Bronchial epithelial cell (primary cell): ENCODE data around the gene SUGCT. TPM values are rescaled to one million over a fixed set of nuclear protein-coding genes. Genes with fewer than 3 reads are reported as not detected.

Source experiments
- DNase-seq: peaks from one replicate; pipeline ENCODE4 v3.0.0-alpha.2; 2010; ENCODE audit warnings: low read depth
- FAIRE-seq: peaks from 2 replicates; lab custom pipeline; 2011; peaks lifted over from hg19 to GRCh38; lab: Jason Lieb, UNC
- H3K27me3 ChIP-seq: 2 replicates; pipeline ENCODE4 v1.5.1; 2011; ENCODE audit warnings: low read length; ENCODE audit not compliant: control insufficient read depth, insufficient read depth
- H3K36me3 ChIP-seq: 2 replicates; pipeline ENCODE4 v1.5.1; 2011; ENCODE audit warnings: low read length; ENCODE audit not compliant: control insufficient read depth, insufficient read depth
- H3K4me3 ChIP-seq: 2 replicates; pipeline ENCODE4 v1.5.1; 2011; ENCODE audit warnings: mild to moderate bottlenecking, low read depth, low read length, control low read depth
- total RNA-seq: library from RNA; depleted of rRNA; stranded (reverse); fragments of >200 nt; gene quantifications from 2 replicates; pipeline ENCODE4 v1.2.1, GENCODE V29; 2014
- TF ChIP-seq, protein P1 (sequence below): IDR thresholded peaks from 2 replicates; pipeline ENCODE4 v1.5.1; 2011; ENCODE audit warnings: mild to moderate bottlenecking, moderate library complexity, low read length, control low read depth, inconsistent platforms; ENCODE audit not compliant: insufficient read depth, severe bottlenecking

The SUGCT gene
- total RNA-seq, 1 donor from 2014 or later = 7.4 TPM

DNA sequence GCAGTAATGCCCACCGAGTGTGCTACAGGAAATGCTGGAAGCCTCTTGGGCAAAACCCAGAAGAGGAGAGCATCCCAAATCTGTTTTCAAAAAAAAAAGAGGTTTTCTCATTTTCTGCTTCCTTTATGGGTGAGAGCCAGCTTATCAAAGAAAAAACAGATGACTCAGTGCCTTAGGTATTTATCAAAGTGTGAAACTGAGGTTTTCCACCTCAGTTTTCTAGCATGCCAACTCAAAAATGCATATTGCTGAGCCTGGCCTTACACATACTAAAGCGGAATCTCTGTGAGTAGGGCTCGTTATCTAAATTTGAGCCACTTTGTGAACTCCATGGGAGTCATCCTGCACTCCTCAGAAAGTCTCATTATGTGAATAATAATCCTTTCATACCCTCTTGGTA, 705.1 kb downstream of the SUGCT start:
- Histone ChIP-seq H3K4me3 (no peak overlapping the region), H3K36me3 (no peaks in the 10 kb centered on the region), H3K27me3 (no peaks in the 10 kb centered on the region)
- TF ChIP-seq, protein P1, sequence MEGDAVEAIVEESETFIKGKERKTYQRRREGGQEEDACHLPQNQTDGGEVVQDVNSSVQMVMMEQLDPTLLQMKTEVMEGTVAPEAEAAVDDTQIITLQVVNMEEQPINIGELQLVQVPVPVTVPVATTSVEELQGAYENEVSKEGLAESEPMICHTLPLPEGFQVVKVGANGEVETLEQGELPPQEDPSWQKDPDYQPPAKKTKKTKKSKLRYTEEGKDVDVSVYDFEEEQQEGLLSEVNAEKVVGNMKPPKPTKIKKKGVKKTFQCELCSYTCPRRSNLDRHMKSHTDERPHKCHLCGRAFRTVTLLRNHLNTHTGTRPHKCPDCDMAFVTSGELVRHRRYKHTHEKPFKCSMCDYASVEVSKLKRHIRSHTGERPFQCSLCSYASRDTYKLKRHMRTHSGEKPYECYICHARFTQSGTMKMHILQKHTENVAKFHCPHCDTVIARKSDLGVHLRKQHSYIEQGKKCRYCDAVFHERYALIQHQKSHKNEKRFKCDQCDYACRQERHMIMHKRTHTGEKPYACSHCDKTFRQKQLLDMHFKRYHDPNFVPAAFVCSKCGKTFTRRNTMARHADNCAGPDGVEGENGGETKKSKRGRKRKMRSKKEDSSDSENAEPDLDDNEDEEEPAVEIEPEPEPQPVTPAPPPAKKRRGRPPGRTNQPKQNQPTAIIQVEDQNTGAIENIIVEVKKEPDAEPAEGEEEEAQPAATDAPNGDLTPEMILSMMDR = no peak
- DNase-seq (no peak), FAIRE-seq (no peak)

DNA sequence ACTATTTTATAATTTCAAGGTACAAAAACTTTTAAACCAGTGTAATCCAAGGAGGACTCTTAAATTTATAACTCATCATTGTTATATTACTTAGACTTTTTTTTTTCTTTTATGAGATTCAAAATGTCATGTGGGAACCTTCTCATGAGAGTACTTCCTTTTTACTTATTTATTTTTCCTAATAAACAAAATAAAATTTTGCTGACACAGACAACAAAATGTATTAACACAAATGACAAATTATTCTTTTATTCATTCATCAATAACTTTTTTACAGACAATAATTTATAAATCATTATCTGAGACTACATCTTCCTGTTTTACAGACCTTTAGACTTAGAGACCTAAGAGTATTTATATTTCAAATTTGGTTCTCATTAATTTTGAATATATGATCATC, 706.2 kb downstream of the SUGCT start:
- TF ChIP-seq, protein P1 = no peak
- Histone ChIP-seq H3K4me3 (no peak overlapping the region), H3K27me3 (no peaks in the 10 kb centered on the region), H3K36me3 (no peaks in the 10 kb centered on the region)
- DNase-seq (no peak), FAIRE-seq (no peak)

DNA sequence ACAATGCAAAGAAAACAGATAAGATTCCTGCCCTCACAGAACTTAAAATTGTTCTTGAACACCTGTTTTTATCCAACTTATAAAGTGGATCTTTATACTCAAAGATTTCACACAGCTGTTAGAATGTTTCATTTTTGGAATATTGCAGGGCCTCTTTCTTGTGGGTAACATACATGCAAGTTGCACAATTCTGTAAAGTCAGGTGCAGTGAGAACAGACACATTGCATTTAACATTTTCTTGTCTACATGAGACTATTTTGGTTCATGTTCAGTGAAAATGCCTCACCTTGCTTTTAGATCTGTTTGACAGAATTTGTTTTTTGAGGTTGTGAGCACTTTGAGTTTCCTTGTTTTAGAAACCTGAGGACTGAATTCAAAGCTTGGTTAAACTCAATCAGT, 707.8 kb downstream of the SUGCT start:
- Histone ChIP-seq H3K27me3 (no peaks in the 10 kb centered on the region), H3K4me3 (no peak overlapping the region), H3K36me3 (no peaks in the 10 kb centered on the region)
- no peak for DNase-seq
- FAIRE-seq = no peak
- TF ChIP-seq, protein P1 = no peak

DNA sequence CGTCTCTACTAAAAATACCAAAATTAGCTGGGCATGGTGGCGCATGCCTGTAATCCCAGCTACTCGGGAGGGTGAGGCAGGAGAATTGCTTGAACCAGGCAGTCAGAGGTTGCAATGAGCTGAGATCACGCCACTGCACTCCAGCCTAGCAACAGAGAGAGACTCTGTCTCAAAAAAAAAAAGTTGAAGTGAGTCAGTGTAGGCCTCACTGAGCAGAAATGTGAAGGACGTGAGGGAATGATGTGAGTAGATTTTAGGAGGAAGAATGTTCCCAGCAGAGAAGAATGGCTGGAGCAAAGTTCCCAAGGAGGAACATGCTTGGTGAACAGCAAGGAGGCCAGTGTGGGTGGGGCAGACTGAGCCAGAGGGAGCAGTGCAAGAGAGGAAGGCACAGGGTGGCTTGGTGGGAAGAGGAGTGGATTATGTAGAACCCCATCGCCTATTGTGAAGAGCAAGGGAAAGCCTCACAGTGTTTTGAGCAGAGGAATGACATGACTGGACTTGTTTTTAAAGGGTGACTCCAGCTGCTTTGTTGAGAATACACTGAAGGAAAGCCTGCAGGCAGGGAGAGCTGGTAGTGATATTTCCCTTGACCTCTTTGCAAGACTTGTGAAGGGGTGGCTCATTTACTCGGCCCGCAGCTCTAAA, 708.7 kb downstream of the SUGCT start:
- Histone ChIP-seq H3K4me3 (no peak overlapping the region), H3K27me3 (no peaks in the 10 kb centered on the region), H3K36me3 (no peaks in the 10 kb centered on the region)
- TF ChIP-seq, protein P1 = no peak
- DNase-seq (peak; percentile 94), FAIRE-seq (peak; percentile 52)

DNA sequence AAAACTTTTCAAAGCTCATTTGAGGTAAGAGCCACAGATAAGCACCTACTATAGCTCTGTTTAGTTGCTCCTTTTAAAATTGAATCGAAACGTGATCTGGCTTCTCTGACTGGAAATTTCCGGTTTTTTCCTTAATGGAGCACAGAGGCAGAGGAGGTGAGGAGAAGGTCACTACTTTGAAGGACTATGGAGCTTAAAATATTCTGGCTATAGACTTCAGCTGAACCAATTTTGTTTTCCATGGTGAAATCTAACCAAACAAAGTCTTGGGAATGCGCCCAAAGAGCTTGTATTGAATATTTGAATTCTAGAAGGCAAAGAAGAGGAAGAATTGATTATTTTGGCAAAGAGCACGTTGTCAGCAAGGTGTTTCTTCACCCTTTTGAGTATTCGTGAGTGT, 711.1 kb downstream of the SUGCT start:
- no peaks in the 10 kb centered on the region for H3K27me3 ChIP-seq
- DNase-seq (no peak), FAIRE-seq (no peak)
- TF ChIP-seq, protein P1 = no peak
- no peaks in the 10 kb centered on the region for H3K36me3 ChIP-seq
- H3K4me3 ChIP-seq = no peak overlapping the region

DNA sequence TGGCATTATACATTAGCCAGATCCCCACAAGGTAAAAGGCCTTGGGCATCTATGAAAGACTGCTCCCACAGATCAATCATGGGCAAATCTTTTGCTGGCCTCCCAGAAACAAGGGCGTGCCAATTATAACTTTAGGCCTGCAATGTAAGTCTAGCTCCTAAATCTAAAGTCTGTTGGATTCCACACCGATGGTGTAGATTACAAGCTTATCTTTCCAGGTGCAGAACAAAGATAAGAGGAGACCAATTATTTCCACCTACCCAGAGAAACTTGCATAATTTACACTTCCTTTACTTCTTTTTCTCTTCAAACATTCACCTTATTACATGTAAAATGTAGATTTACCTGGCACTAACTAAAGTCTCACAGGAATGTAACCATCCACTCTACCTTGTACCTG, 713.1 kb downstream of the SUGCT start:
- FAIRE-seq (no peak), DNase-seq (no peak)
- H3K4me3 ChIP-seq = no peak overlapping the region
- no peaks in the 10 kb centered on the region for H3K36me3 ChIP-seq
- no peaks in the 10 kb centered on the region for H3K27me3 ChIP-seq
- TF ChIP-seq, protein P1 = no peak
